H1 (cell line): ENCODE measurements around the gene MAGEB4. TPM values are rescaled to one million over a fixed set of nuclear protein-coding genes. Genes with fewer than 3 reads are reported as not detected.

Experiments
- CTCF ChIA-PET: fragments of 300-600 bp; sonication (Branson Sonifier 250); formaldehyde crosslinking; loops from one replicate; lab custom pipeline; 2021; ENCODE audit not compliant: partially characterized antibody; lab: Charles Lee
- POLR2A ChIA-PET: fragments of 300-600 bp; sonication (Branson Sonifier 250); formaldehyde crosslinking; loops from one replicate; lab custom pipeline; 2021; ENCODE audit warnings: inconsistent platforms; ENCODE audit not compliant: partially characterized antibody; lab: Charles Lee
- DNase-seq, 2 experiments: peaks; one replicate each; pipeline versions ENCODE4 v3.0.0 to v3.0.0-alpha.2; 2010 to 2022; ENCODE audit warnings: low spot score in 2 of 2, low read depth in 1 of 2, mixed read lengths in 1 of 2
- FAIRE-seq: peaks from 2 replicates; lab custom pipeline; 2011; peaks lifted over from hg19 to GRCh38; lab: Jason Lieb, UNC
- H2AFZ ChIP-seq: 2 replicates; pipeline ENCODE4 v1.8.1; 2012; ENCODE audit warnings: low read length, inconsistent platforms
- H2AK5ac ChIP-seq: 2 replicates; pipeline ENCODE4 v1.6.1; 2013; ENCODE audit warnings: low read depth, low read length
- H2BK120ac ChIP-seq: replicated peaks from 2 replicates; pipeline ENCODE3; 2013; ENCODE audit warnings: low read depth, low read length, inconsistent platforms
- H2BK12ac ChIP-seq: 2 replicates; pipeline ENCODE4 v1.6.1; 2013; ENCODE audit warnings: low read depth, low read length
- H2BK15ac ChIP-seq: 2 replicates; pipeline ENCODE4 v1.6.1; 2013; ENCODE audit warnings: low read length
- H2BK20ac ChIP-seq: 2 replicates; pipeline ENCODE4 v1.6.1; 2013; ENCODE audit warnings: low read length
- H2BK5ac ChIP-seq: 2 replicates; pipeline ENCODE4 v1.6.1; 2013; ENCODE audit warnings: low read depth, low read length
- H3K14ac ChIP-seq: 2 replicates; pipeline ENCODE4 v1.6.1; 2013; ENCODE audit warnings: inconsistent platforms; ENCODE audit not compliant: insufficient read length
- H3K18ac ChIP-seq: 2 replicates; pipeline ENCODE4 v1.6.1; 2013; ENCODE audit warnings: low read length; ENCODE audit errors: extremely low read depth
- H3K23ac ChIP-seq: 2 replicates; pipeline ENCODE4 v1.6.1; 2013; ENCODE audit warnings: inconsistent platforms; ENCODE audit not compliant: insufficient read length
- H3K23me2 ChIP-seq: 2 replicates; pipeline ENCODE4 v1.6.1; 2013; ENCODE audit warnings: low read depth, low read length
- H3K27ac ChIP-seq: 2 replicates; pipeline ENCODE4 v1.6.1; 2011; ENCODE audit warnings: low read depth, low read length, inconsistent platforms
- H3K27me3 ChIP-seq, 4 experiments: replicated peaks in 1 of 4; 1 replicate in 1 of 4; 2 replicates in 3 of 4; pipeline versions ENCODE4 v1.6.1 to v1.8.1; 2011 to 2013; ENCODE audit warnings: low read length in 3 of 4, mild to moderate bottlenecking in 3 of 4, inconsistent platforms in 2 of 4, mixed read lengths in 2 of 4, moderate library complexity in 1 of 4; ENCODE audit not compliant: control insufficient read depth in 3 of 4, insufficient read depth in 3 of 4; ENCODE audit errors: extremely low read depth in 1 of 4
- H3K36me3 ChIP-seq, 4 experiments: 2 replicates each; pipeline versions ENCODE4 v1.6.1 to v1.8.1; 2011 to 2013; ENCODE audit warnings: mild to moderate bottlenecking in 4 of 4, low read length in 3 of 4, moderate library complexity in 2 of 4, control low read depth in 1 of 4, inconsistent platforms in 1 of 4; ENCODE audit not compliant: insufficient read depth in 4 of 4, control insufficient read depth in 2 of 4
- H3K4ac ChIP-seq: replicated peaks from 2 replicates; pipeline ENCODE3; 2013; ENCODE audit warnings: low read length, low read depth, mixed read lengths, inconsistent platforms; ENCODE audit not compliant: insufficient read length
- H3K4me1 ChIP-seq, 4 experiments: replicated peaks in 1 of 4; 1 replicate in 1 of 4; 2 replicates in 3 of 4; pipeline versions ENCODE4 v1.6.1 to v1.8.1; 2011 to 2013; ENCODE audit warnings: low read length in 3 of 4, inconsistent platforms in 2 of 4, mixed read lengths in 1 of 4; ENCODE audit not compliant: insufficient read depth in 4 of 4, control insufficient read depth in 3 of 4
- H3K4me2 ChIP-seq, 2 experiments: 2 replicates each; pipeline versions ENCODE4 v1.6.1 to v1.8.1; 2011 to 2013; ENCODE audit warnings: low read depth in 2 of 2, low read length in 2 of 2, control low read depth in 1 of 2, inconsistent platforms in 1 of 2, mild to moderate bottlenecking in 1 of 2; ENCODE audit not compliant: insufficient read depth in 1 of 2
- H3K4me3 ChIP-seq, 4 experiments: fragments of 200-600, 300-600 bp in 1 of 4; sonication (generic), shearing (Covaris generic), sonication (Bioruptor Twin) in 1 of 4; 2 replicates each; pipeline versions ENCODE4 v1.5.1 to v1.8.1; 2011 to 2016; ENCODE audit warnings: low read length in 4 of 4, low read depth in 3 of 4, control low read depth in 2 of 4, inconsistent platforms in 2 of 4, mild to moderate bottlenecking in 2 of 4, mixed read lengths in 1 of 4, moderate library complexity in 1 of 4; ENCODE audit not compliant: insufficient read depth in 2 of 4; ENCODE audit errors: extremely low read depth in 1 of 4
- H3K56ac ChIP-seq: replicated peaks from 2 replicates; pipeline ENCODE3; 2013; ENCODE audit warnings: low read depth, mild to moderate bottlenecking, mixed read lengths, low read length, inconsistent platforms; ENCODE audit not compliant: insufficient read length
- H3K79me1 ChIP-seq: 2 replicates; pipeline ENCODE4 v1.6.1; 2013; ENCODE audit warnings: low read depth, low read length, control low read depth
- H3K79me2 ChIP-seq, 2 experiments: 2 replicates each; pipeline versions ENCODE4 v1.6.1 to v1.8.1; 2012 to 2013; ENCODE audit warnings: low read length in 2 of 2, mild to moderate bottlenecking in 2 of 2, inconsistent platforms in 1 of 2; ENCODE audit not compliant: insufficient read depth in 2 of 2, control insufficient read depth in 1 of 2
- H3K9ac ChIP-seq, 4 experiments: replicated peaks in 1 of 4; 1 replicate in 1 of 4; 2 replicates in 3 of 4; pipeline versions ENCODE4 v1.6.1 to v1.8.1; 2011 to 2013; ENCODE audit warnings: low read depth in 3 of 4, low read length in 3 of 4, control low read depth in 2 of 4, mild to moderate bottlenecking in 2 of 4, moderate library complexity in 2 of 4, inconsistent platforms in 1 of 4; ENCODE audit errors: extremely low read depth in 1 of 4
- H3K9me3 ChIP-seq, 2 experiments: 2 replicates each; pipeline versions ENCODE4 v1.6.1 to v1.8.1; 2012 to 2013; ENCODE audit warnings: mild to moderate bottlenecking in 2 of 2, moderate library complexity in 2 of 2, control low read depth in 1 of 2, inconsistent platforms in 1 of 2, low read depth in 1 of 2, low read length in 1 of 2, mixed read lengths in 1 of 2; ENCODE audit not compliant: insufficient read depth in 2 of 2
- H4K20me1 ChIP-seq, 2 experiments: replicated peaks in 1 of 2; 2 replicates each; pipeline versions ENCODE3 to v1.8.1; 2011 to 2013; ENCODE audit warnings: inconsistent platforms in 2 of 2, low read length in 2 of 2, mild to moderate bottlenecking in 1 of 2; ENCODE audit not compliant: insufficient read depth in 2 of 2, control insufficient read depth in 1 of 2
- H4K5ac ChIP-seq: 2 replicates; pipeline ENCODE4 v1.6.1; 2013; ENCODE audit warnings: low read length, low read depth, mixed read lengths, inconsistent platforms; ENCODE audit not compliant: insufficient read length
- H4K8ac ChIP-seq: 2 replicates; pipeline ENCODE4 v1.8.0; 2013; ENCODE audit warnings: mild to moderate bottlenecking, moderate library complexity, low read length, inconsistent platforms; ENCODE audit not compliant: insufficient read depth; ENCODE audit errors: extremely low read depth
- H4K91ac ChIP-seq: replicated peaks from 2 replicates; pipeline ENCODE3; 2013; ENCODE audit warnings: low read length, mixed read lengths, inconsistent platforms; ENCODE audit not compliant: insufficient read length
- GABPA ChIP-seq: IDR thresholded peaks from 2 replicates; pipeline ENCODE4 v1.6.1; 2011; ENCODE audit warnings: mild to moderate bottlenecking, low read length, moderate library complexity, borderline replicate concordance; ENCODE audit not compliant: insufficient read depth
- GTF2F1 ChIP-seq: IDR thresholded peaks from 2 replicates; pipeline ENCODE4 v1.6.1; 2012; ENCODE audit warnings: low read depth, low read length, improper control_type of control experiment, borderline replicate concordance
- NRF1 ChIP-seq: IDR thresholded peaks from 2 replicates; pipeline ENCODE4 v1.6.1; 2011; ENCODE audit warnings: mild to moderate bottlenecking, low read depth, low read length, improper control_type of control experiment
- POLR2AphosphoS5 ChIP-seq: IDR thresholded peaks from 2 replicates; pipeline ENCODE4 v1.6.1; 2011; ENCODE audit warnings: low read depth, low read length
- SAP30 ChIP-seq: fragments of 300-600 bp; sonication (generic); IDR thresholded peaks from 2 replicates; pipeline ENCODE4 v1.7.1; 2012; ENCODE audit warnings: low read length, moderate library complexity, mild to moderate bottlenecking, inconsistent platforms; ENCODE audit not compliant: insufficient read depth, insufficient replicate concordance
- WGBS, 2 experiments: shearing (Covaris generic) in 1 of 2; methylation state at CpG; one replicate each; pipeline versions ENCODE4 v1.1.6 to v1.1.7; 2013 to 2015; ENCODE audit warnings: low lambda C conversion rate in 2 of 2, mixed read lengths in 2 of 2, inconsistent platforms in 1 of 2, low coverage in 1 of 2, missing lambda C conversion rate in 1 of 2; ENCODE audit not compliant: insufficient replicate concordance in 2 of 2, insufficient coverage in 1 of 2, insufficient read length in 1 of 2; ENCODE audit errors: extremely low coverage in 1 of 2, missing lambda C conversion rate in 1 of 2; 5-methylcytosine and 5-hydroxymethylcytosine counted together
- long read RNA-seq, 2 experiments: library from RNA in 1 of 2; library from capped mRNA in 1 of 2; stranded (forward); transcript quantifications; one replicate each; pipeline ENCODE4 v2.0.0, GENCODE V29; 2021; ENCODE audit warnings: inconsistent platforms in 1 of 2
- polyA minus RNA-seq, 3 experiments: library from RNA; depleted of rRNA, polyadenylated mRNA; stranded (reverse); fragments of >200 nt; gene quantifications; 1 replicate in 2 of 3; 2 replicates in 1 of 3; pipeline ENCODE4 v1.2.3, GENCODE V29; 2011
- polyA plus RNA-seq, 7 experiments: library from polyadenylated mRNA; depleted of rRNA in 3 of 7; stranded (reverse) in 5 of 7; unstranded in 2 of 7; fragments of >200 nt in 5 of 7; fragments of 200-250 nt in 2 of 7; gene quantifications; 1 replicate in 5 of 7; 2 replicates in 1 of 7; 4 replicates in 1 of 7; pipeline versions ENCODE4 v1.2.1 to v1.2.3, GENCODE V29; 2011 to 2013; ENCODE audit warnings: missing spikeins in 2 of 7, mixed read lengths in 2 of 7
- total RNA-seq: library from RNA; stranded (reverse); fragmentation: NEBNext Ultra II Directional; extraction: Animal tissue kit (Norgen Biotek cat#: 25700); gene quantifications from 2 replicates; pipeline ENCODE4 v1.2.1, GENCODE V29; 2021
- TF ChIP-seq, protein P1 (sequence below), 3 experiments: IDR thresholded peaks; 1 replicate in 2 of 3; 2 replicates in 1 of 3; pipeline versions ENCODE4 v1.5.1 to v1.6.1; 2011; ENCODE audit warnings: low read length in 3 of 3, mild to moderate bottlenecking in 3 of 3, inconsistent platforms in 2 of 3, low read depth in 1 of 3, moderate library complexity in 1 of 3; ENCODE audit not compliant: insufficient read depth in 1 of 3; ENCODE audit errors: control extremely low read depth in 1 of 3

MAGEB4 gene, protein sequence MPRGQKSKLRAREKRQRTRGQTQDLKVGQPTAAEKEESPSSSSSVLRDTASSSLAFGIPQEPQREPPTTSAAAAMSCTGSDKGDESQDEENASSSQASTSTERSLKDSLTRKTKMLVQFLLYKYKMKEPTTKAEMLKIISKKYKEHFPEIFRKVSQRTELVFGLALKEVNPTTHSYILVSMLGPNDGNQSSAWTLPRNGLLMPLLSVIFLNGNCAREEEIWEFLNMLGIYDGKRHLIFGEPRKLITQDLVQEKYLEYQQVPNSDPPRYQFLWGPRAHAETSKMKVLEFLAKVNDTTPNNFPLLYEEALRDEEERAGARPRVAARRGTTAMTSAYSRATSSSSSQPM
- total RNA-seq: not detected in 2 replicates
- not detected in 2 replicates for polyA plus RNA-seq (2011; rRNA removed)
- polyA plus RNA-seq (2011; cell fraction: cytosol; rRNA removed): not detected
- polyA plus RNA-seq (2011; cell fraction: nucleus; rRNA removed): not detected
- not detected in 4 replicates for polyA plus RNA-seq (2012, experiment 1 of 2)
- polyA plus RNA-seq (2012, experiment 2 of 2): not detected
- polyA plus RNA-seq (2013, experiment 1 of 2): not detected
- polyA plus RNA-seq (2013, experiment 2 of 2): not detected
- polyA minus RNA-seq (2011; rRNA and poly(A)+ RNA removed): not detected in 2 replicates
- not detected for polyA minus RNA-seq (2011; cell fraction: cytosol; rRNA and poly(A)+ RNA removed)
- polyA minus RNA-seq (2011; cell fraction: nucleus; rRNA and poly(A)+ RNA removed): not detected
- long read RNA-seq, experiment 1: 0 reads
- long read RNA-seq, experiment 2: 0 reads

DNA sequence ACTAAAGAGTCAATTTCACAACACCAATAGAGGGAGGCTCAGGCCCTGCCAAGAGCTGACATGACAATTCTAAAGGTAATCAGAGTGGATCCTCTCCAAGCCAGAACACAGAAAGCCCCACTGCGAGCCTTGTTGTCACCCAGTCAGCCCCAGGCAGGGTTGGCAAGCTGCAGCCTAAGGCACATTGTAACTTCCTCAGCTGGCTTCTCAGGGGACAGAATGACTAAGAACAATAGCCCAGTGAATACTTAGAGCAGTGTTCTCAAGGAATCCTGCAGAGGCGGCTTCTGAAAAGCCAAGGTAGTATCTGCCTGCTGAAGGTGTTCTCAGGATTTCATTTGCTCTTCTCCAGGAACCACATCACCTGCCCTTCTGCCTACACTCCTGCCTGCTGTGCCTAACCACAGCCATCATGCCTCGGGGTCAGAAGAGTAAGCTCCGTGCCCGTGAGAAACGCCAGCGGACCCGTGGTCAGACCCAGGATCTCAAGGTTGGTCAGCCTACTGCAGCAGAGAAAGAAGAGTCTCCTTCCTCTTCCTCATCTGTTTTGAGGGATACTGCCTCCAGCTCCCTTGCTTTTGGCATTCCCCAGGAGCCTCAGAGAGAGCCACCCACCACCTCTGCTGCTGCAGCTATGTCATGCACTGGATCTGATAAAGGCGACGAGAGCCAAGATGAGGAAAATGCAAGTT lies at the start of gene MAGEB4:
MAGEB4 (plus strand) TSS at position 277 of the 692 bp plus-strand sequence; CDS start at position 413, 136 bp downstream.
- Histone ChIP-seq H3K79me1 (no peaks in the 10 kb centered on the region), H3K4me1 (peaks cover 0 to 4% (median 0%) of the 10 kb centered on the region in 4 experiments; a peak in 1 of 7 replicates), H3K18ac (no peak within 1 kb of the TSS), H4K8ac (no peak within 1 kb of the TSS), H3K4me3 (no peak within 1 kb of the TSS), H2BK12ac (no peak within 1 kb of the TSS), H2AFZ (no peak within 1 kb of the TSS), H3K14ac (no peak within 1 kb of the TSS), H2AK5ac (no peak within 1 kb of the TSS), H3K36me3 (no peaks in the 10 kb centered on the region), H2BK120ac (no peak within 1 kb of the TSS), H3K23me2 (no peaks in the 10 kb centered on the region), H3K9me3 (no peaks in the 10 kb centered on the region), H4K5ac (no peak within 1 kb of the TSS), H3K27ac (no peak within 1 kb of the TSS), H2BK20ac (no peak within 1 kb of the TSS), H3K9ac (no peak within 1 kb of the TSS), H2BK5ac (no peak within 1 kb of the TSS), H3K23ac (no peak within 1 kb of the TSS), H3K4ac (no peak within 1 kb of the TSS), H2BK15ac (no peak within 1 kb of the TSS), H4K91ac (no peak within 1 kb of the TSS), H3K56ac (no peak within 1 kb of the TSS), H3K79me2 (no peaks in the 10 kb centered on the region), H3K4me2 (no peak within 1 kb of the TSS), H4K20me1 (no peaks in the 10 kb centered on the region), H3K27me3 (no peaks in the 10 kb centered on the region)
- 84% methylated on average over 4 of the region's 10 CpGs; no CpG with 5 or more reads in 1 of the 2 experiments for WGBS, 2 experiments
- ChIA-PET CTCF (interaction anchor here (0.6 kb wide), 1 partner anchor 1152 kb away, joined by 3 read pairs; no protein-coding TSS in a partner anchor), POLR2A (no interaction called here)
- DNase-seq (no peak), FAIRE-seq (no peak)
- TF ChIP-seq GABPA (no peak), POLR2AphosphoS5 (no peak), NRF1 (no peak), GTF2F1 (no peak), SAP30 (no peak)
- TF ChIP-seq, protein P1, sequence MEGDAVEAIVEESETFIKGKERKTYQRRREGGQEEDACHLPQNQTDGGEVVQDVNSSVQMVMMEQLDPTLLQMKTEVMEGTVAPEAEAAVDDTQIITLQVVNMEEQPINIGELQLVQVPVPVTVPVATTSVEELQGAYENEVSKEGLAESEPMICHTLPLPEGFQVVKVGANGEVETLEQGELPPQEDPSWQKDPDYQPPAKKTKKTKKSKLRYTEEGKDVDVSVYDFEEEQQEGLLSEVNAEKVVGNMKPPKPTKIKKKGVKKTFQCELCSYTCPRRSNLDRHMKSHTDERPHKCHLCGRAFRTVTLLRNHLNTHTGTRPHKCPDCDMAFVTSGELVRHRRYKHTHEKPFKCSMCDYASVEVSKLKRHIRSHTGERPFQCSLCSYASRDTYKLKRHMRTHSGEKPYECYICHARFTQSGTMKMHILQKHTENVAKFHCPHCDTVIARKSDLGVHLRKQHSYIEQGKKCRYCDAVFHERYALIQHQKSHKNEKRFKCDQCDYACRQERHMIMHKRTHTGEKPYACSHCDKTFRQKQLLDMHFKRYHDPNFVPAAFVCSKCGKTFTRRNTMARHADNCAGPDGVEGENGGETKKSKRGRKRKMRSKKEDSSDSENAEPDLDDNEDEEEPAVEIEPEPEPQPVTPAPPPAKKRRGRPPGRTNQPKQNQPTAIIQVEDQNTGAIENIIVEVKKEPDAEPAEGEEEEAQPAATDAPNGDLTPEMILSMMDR (IDR thresholded peaks at IDR 0.05; ENCODE audit: control extremely low read depth in 1 of 3, insufficient read depth in 1 of 3, low read depth in 1 of 3, low read length in 3 of 3): no peak
